GM19395 (cell line): Measurements from ENCODE around the gene SCGB1C1.
"Not testable (repeated sequence)": the region's sequence is repeated elsewhere in the genome, so short reads cannot be mapped to it uniquely, and the experiment has no call there.

ENCODE experiments used
- ATAC-seq: cut with Tn5 transposase; IDR thresholded peaks from one replicate; pipeline ENCODE4 v1.9.1; 2021; ENCODE audit warnings: mild to moderate bottlenecking, moderate library complexity; ENCODE audit not compliant: unreplicated experiment

SCGB1C1 gene

GRCh38 chr11:216081-216974, 23.4 kb downstream of the SCGB1C1 start:
- ATAC-seq, result no peak

- ATAC-seq, result no peak
Observed at GRCh38 chr11:217704-218103, 24.8 kb downstream of the SCGB1C1 start.

- no peak for ATAC-seq
Observed at GRCh38 chr11:218815-219593, 26.1 kb downstream of the SCGB1C1 start.

- not testable (repeated sequence) for ATAC-seq
Observed at GRCh38 chr11:220641-221215, 27.9 kb downstream of the SCGB1C1 start.

- no peak for ATAC-seq
Observed at GRCh38 chr11:221539-221938, 28.7 kb downstream of the SCGB1C1 start.

- ATAC-seq, result no peak
Observed at GRCh38 chr11:221998-222789, 29.3 kb downstream of the SCGB1C1 start.

- no peak for ATAC-seq
Observed at GRCh38 chr11:223026-223789, 30.3 kb downstream of the SCGB1C1 start.

- ATAC-seq, result no peak
Observed at GRCh38 chr11:223884-224283, 31.0 kb downstream of the SCGB1C1 start.

GRCh38 chr11:224424-224823, 31.5 kb downstream of the SCGB1C1 start:
- no peak for ATAC-seq

GRCh38 chr11:225734-226453, 33.0 kb downstream of the SCGB1C1 start:
- ATAC-seq, result no peak

GRCh38 chr11:227824-228379, 35.0 kb downstream of the SCGB1C1 start:
- ATAC-seq, result no peak

- ATAC-seq, result no peak
Observed at GRCh38 chr11:230431-230830, 37.6 kb downstream of the SCGB1C1 start.

- ATAC-seq, result no peak
Observed at GRCh38 chr11:232783-233565, 40.1 kb downstream of the SCGB1C1 start.

- no peak for ATAC-seq
Observed at GRCh38 chr11:235180-235579, 42.3 kb downstream of the SCGB1C1 start.

- peak; percentile 16 for ATAC-seq
Observed at GRCh38 chr11:235609-235996, 42.7 kb downstream of the SCGB1C1 start.

GRCh38 chr11:235997-236773, 43.3 kb downstream of the SCGB1C1 start, which contains the start of gene SIRT3:
SIRT3 (minus strand) TSS chr11:236342; CDS start chr11:236328, 14 bp downstream.
- ATAC-seq, result peak; percentile 82
